Measurements from ENCODE around the gene VDR.

- TF ChIP-seq POLR2A (IDR thresholded peaks at IDR 0.05): no peak
- TF ChIP-seq, protein P1, sequence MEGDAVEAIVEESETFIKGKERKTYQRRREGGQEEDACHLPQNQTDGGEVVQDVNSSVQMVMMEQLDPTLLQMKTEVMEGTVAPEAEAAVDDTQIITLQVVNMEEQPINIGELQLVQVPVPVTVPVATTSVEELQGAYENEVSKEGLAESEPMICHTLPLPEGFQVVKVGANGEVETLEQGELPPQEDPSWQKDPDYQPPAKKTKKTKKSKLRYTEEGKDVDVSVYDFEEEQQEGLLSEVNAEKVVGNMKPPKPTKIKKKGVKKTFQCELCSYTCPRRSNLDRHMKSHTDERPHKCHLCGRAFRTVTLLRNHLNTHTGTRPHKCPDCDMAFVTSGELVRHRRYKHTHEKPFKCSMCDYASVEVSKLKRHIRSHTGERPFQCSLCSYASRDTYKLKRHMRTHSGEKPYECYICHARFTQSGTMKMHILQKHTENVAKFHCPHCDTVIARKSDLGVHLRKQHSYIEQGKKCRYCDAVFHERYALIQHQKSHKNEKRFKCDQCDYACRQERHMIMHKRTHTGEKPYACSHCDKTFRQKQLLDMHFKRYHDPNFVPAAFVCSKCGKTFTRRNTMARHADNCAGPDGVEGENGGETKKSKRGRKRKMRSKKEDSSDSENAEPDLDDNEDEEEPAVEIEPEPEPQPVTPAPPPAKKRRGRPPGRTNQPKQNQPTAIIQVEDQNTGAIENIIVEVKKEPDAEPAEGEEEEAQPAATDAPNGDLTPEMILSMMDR (IDR thresholded peaks at IDR 0.05): no peak
These were observed 5.3 kb downstream of the VDR start for GRCh38 chr12:47899466-47899865.
